Measurements from ENCODE around the gene EGFL8.
"Not testable (repeated sequence)": the region's sequence is repeated elsewhere in the genome, so short reads cannot be mapped to it uniquely, and the experiment has no call there.

EGFL8 gene

DNA sequence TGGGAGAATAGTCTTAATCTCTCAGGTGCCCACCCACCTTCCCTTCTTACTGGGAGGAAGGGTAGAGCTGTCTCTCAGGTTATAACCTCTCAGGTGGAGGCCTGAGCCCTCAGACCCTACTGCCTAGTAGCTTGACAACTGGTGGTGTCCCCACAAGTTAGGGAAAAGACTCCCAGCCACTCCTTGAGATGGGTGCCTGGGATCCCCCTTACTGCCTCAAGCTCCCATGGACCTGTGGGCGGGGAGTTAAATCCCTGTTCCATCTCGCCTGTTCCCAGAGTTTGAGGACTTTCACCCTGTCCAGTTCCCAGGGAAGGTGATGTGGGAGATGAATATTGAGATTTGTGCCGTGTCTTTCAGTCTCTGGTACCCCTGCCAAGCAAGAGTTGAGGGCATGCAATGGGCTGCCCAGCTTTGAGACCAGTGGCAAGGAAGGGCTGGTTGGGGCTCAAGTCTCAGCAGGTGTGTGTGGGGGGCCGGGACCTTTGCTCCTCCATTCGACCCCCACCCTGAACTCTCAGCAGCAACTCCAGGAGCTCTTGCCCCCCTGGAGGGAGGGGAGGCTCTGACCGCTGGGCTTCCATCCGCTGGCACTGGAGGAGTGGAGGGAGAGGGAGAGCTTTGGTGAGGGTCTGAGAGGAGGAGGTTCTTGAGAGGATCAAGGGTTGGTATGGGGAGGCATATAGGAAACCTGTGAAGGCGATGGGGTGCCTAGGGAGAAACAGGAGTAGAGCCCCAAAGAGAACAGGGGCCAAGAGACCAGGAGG, 26.7 kb downstream of the EGFL8 start:
- H3K36me3 ChIP-seq (ENCODE audit: low read depth), result peaks cover 18% of the 10 kb centered on the region
- ATAC-seq (ENCODE audit: low read depth) (no peak), DNase-seq (ENCODE audit: low spot score) (no peak)
- TF ChIP-seq, protein P1, sequence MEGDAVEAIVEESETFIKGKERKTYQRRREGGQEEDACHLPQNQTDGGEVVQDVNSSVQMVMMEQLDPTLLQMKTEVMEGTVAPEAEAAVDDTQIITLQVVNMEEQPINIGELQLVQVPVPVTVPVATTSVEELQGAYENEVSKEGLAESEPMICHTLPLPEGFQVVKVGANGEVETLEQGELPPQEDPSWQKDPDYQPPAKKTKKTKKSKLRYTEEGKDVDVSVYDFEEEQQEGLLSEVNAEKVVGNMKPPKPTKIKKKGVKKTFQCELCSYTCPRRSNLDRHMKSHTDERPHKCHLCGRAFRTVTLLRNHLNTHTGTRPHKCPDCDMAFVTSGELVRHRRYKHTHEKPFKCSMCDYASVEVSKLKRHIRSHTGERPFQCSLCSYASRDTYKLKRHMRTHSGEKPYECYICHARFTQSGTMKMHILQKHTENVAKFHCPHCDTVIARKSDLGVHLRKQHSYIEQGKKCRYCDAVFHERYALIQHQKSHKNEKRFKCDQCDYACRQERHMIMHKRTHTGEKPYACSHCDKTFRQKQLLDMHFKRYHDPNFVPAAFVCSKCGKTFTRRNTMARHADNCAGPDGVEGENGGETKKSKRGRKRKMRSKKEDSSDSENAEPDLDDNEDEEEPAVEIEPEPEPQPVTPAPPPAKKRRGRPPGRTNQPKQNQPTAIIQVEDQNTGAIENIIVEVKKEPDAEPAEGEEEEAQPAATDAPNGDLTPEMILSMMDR (IDR thresholded peaks at IDR 0.05; ENCODE audit: poor library complexity, severe bottlenecking), result no peak
- peaks cover 11% of the 10 kb centered on the region for H3K4me1 ChIP-seq (ENCODE audit: insufficient read depth, poor library complexity, severe bottlenecking)
- no peak overlapping the region for H3K4me3 ChIP-seq (ENCODE audit: severe bottlenecking)
- H3K27me3 ChIP-seq (ENCODE audit: insufficient read depth, poor library complexity, severe bottlenecking), result no peaks in the 10 kb centered on the region
- H3K27ac ChIP-seq (ENCODE audit: poor library complexity, severe bottlenecking), result peak overlapping the region; percentile 81
- H3K9me3 ChIP-seq (ENCODE audit: severe bottlenecking), result no peaks in the 10 kb centered on the region

DNA sequence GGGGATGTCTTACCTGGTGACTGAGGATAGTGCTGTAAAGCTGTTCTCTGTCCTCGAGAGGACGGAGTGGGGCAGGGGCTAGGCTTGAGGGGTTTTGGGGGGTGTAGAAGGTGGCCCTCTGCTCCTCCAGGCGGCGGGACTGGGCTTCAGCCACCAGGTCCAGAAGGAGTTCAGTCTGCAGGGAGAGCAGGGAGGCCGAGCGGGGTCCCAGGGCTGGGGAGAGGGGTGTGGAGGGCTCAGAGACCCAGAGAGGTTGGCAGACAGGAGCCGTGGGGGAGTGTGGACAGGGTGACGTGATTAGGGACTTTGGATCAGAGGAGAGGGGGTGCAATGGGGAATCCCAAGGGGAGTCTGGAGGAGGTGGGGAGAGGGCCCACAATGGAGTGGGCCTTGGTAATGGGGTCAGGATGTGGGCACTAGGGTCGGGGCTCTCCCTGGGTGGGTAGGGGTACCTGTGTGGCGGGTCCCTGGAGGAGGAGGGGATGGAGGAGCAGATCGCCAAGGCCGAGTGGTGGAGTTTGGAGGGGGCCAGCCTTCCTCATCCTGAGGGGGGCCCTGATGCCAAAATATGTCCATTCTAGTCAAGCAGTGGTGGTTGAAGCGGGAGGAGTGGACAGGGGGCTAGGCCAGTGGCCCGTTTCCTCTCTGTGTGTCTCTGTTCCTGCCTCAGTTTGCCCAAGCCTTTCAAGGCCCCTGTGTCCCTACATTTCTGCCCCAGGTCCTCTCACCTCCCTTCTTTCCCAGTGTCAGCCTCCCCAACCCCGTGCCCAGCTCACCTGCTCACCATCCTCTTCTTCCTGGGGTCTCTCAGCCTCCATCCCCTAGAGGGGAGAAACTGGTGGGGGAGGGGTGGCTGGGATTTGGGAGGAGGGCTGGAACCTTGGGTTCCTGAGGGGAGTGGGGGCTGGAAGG, 27.6 kb downstream of the EGFL8 start:
- Histone ChIP-seq H3K36me3 (ENCODE audit: low read depth) (peaks cover 14% of the 10 kb centered on the region), H3K27me3 (ENCODE audit: insufficient read depth, poor library complexity, severe bottlenecking) (no peaks in the 10 kb centered on the region), H3K27ac (ENCODE audit: poor library complexity, severe bottlenecking) (peak overlapping the region; percentile 81), H3K4me3 (ENCODE audit: severe bottlenecking) (no peak overlapping the region), H3K4me1 (ENCODE audit: insufficient read depth, poor library complexity, severe bottlenecking) (peaks cover 11% of the 10 kb centered on the region), H3K9me3 (ENCODE audit: severe bottlenecking) (no peaks in the 10 kb centered on the region)
- TF ChIP-seq, protein P1 (IDR thresholded peaks at IDR 0.05; ENCODE audit: poor library complexity, severe bottlenecking), result no peak
- ATAC-seq (ENCODE audit: low read depth) (no peak), DNase-seq (ENCODE audit: low spot score) (no peak)

DNA sequence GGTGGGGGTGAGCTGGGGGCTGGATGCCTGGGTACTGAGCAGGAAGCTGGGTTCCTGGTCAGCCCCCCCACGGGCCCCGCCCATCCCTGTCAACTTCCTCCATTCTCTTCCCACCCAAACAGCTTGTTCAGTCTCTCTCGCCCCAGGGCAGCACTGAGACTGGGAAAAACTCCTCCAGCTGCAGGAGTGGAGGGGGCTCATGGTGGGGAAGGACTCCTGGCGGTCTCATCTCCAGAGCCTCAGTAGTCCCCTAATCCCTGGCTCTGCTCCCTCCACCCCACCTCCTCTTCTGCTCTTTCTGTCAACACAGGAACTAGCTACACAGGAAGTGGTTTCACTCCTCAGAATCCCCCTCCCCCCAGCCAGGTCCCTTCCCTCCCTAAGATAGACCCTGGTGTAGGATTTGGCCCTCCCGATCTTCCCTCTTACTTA, 28.2 kb downstream of the EGFL8 start, which contains the start of gene GPSM3:
GPSM3 (minus strand) TSS at position 36 of the 432 bp plus-strand sequence. CDS start 130 bp downstream, outside the sequence.
- no peak for ATAC-seq (ENCODE audit: low read depth)
- TF ChIP-seq, protein P1 (IDR thresholded peaks at IDR 0.05; ENCODE audit: poor library complexity, severe bottlenecking), result no peak
- Histone ChIP-seq H3K9me3 (ENCODE audit: severe bottlenecking) (no peaks in the 10 kb centered on the region), H3K27me3 (ENCODE audit: insufficient read depth, poor library complexity, severe bottlenecking) (no peaks in the 10 kb centered on the region), H3K4me1 (ENCODE audit: insufficient read depth, poor library complexity, severe bottlenecking) (peaks cover 11% of the 10 kb centered on the region), H3K27ac (ENCODE audit: poor library complexity, severe bottlenecking) (peak within 1 kb of the TSS; percentile 81), H3K4me3 (ENCODE audit: severe bottlenecking) (no peak within 1 kb of the TSS), H3K36me3 (ENCODE audit: low read depth) (peaks cover 7% of the 10 kb centered on the region)
- DNase-seq (ENCODE audit: low spot score), result no peak

DNA sequence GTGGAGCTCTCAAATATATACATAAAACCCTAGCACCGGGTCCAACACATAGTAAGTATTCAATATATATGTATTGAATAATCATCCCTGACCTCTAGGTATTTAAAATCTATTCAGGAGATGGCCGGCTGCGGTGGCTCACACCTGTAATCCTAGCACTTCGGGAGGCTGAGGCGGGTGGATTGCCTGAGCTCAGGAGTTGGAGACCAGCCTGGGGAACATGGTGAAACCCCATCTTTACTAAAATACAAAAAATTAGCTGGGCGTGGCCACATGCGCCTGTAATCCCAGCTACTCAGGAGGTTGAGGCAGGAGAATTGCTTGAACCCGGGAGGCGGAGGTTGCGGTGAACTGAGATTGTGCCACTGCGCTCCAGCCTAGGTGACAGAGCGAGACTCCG, 28.7 kb downstream of the EGFL8 start:
- not testable (repeated sequence) for ATAC-seq (ENCODE audit: low read depth); DNase-seq (ENCODE audit: low spot score); H3K36me3 ChIP-seq (ENCODE audit: low read depth); H3K4me3 ChIP-seq (ENCODE audit: severe bottlenecking); H3K27me3 ChIP-seq (ENCODE audit: insufficient read depth, poor library complexity, severe bottlenecking); H3K9me3 ChIP-seq (ENCODE audit: severe bottlenecking)
- Histone ChIP-seq H3K27ac (ENCODE audit: poor library complexity, severe bottlenecking) (peak overlapping the region; percentile 81), H3K4me1 (ENCODE audit: insufficient read depth, poor library complexity, severe bottlenecking) (peaks cover 11% of the 10 kb centered on the region)

DNA sequence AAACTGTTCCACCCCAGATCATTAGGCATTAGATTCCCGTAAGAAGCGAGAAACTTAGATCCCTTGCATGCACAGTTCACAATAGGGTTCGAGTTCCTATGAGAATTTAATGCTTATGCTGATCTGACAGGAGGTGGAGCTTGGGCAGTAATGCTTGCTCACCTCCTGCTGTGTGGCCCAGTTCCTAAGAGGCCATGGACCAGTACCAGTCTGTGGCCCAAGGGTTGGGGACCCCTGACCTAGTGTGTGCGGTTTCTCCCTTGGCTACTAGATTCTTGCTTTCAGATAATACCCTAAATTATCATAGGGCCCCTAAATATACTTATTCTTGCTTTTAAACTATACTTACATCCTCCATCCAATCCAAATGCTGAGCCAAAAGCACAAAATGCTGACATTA, 30.0 kb downstream of the EGFL8 start:
- Histone ChIP-seq H3K4me1 (ENCODE audit: insufficient read depth, poor library complexity, severe bottlenecking) (peaks cover 7% of the 10 kb centered on the region), H3K27ac (ENCODE audit: poor library complexity, severe bottlenecking) (peak overlapping the region; percentile 78), H3K36me3 (ENCODE audit: low read depth) (no peaks in the 10 kb centered on the region), H3K27me3 (ENCODE audit: insufficient read depth, poor library complexity, severe bottlenecking) (no peaks in the 10 kb centered on the region), H3K9me3 (ENCODE audit: severe bottlenecking) (no peaks in the 10 kb centered on the region), H3K4me3 (ENCODE audit: severe bottlenecking) (no peak overlapping the region)
- TF ChIP-seq, protein P1 (IDR thresholded peaks at IDR 0.05; ENCODE audit: poor library complexity, severe bottlenecking), result no peak
- DNase-seq (ENCODE audit: low spot score) (no peak), ATAC-seq (ENCODE audit: low read depth) (no peak)

All from RWPE2 (cell line).